Smooth muscle cell (in vitro differentiated cells): Measurements from ENCODE around the gene YPEL3. TPM values are rescaled to one million over a fixed set of nuclear protein-coding genes. Genes with fewer than 3 reads are reported as not detected.
A peak's percentile ranks its signal among the peaks of the same experiment; 100 is the strongest.

Experiments used
- DNase-seq: peaks from one replicate; lab custom pipeline; 2025; ENCODE audit not compliant: unreplicated experiment; lab: John Stamatoyannopoulos, UW
- H2AFZ ChIP-seq: fragments of 200-600 bp; sonication (generic); 2 replicates; pipeline ENCODE4 v1.6.0; 2016; ENCODE audit warnings: antibody characterized with exemption, low read depth, mild to moderate bottlenecking
- H3F3A ChIP-seq: fragments of 200-600 bp; sonication (generic); 2 replicates; pipeline ENCODE4 v1.6.0; 2017; ENCODE audit warnings: antibody characterized with exemption, low read depth
- H3K27ac ChIP-seq: fragments of 200-600 bp; sonication (generic); 2 replicates; pipeline ENCODE4 v1.5.1; 2016; ENCODE audit warnings: low read depth, mild to moderate bottlenecking
- H3K27me3 ChIP-seq: fragments of 200-600 bp; sonication (generic); 2 replicates; pipeline ENCODE4 v1.6.1; 2016; ENCODE audit warnings: low read depth, mild to moderate bottlenecking
- H3K36me3 ChIP-seq: fragments of 200-600 bp; sonication (generic); 2 replicates; pipeline ENCODE4 v1.5.1; 2016; ENCODE audit warnings: low read depth
- H3K4me1 ChIP-seq: fragments of 200-600 bp; sonication (generic); 2 replicates; pipeline ENCODE4 v1.5.1; 2016; ENCODE audit warnings: low read depth
- H3K4me2 ChIP-seq: fragments of 200-600 bp; sonication (generic); 2 replicates; pipeline ENCODE4 v1.6.0; 2016; ENCODE audit warnings: mild to moderate bottlenecking
- H3K4me3 ChIP-seq: fragments of 200-600 bp; sonication (generic); 2 replicates; pipeline ENCODE4 v1.5.1; 2016; ENCODE audit warnings: mild to moderate bottlenecking
- H3K79me2 ChIP-seq: fragments of 200-600 bp; sonication (generic); 2 replicates; pipeline ENCODE4 v1.6.0; 2016; ENCODE audit warnings: low read depth, mild to moderate bottlenecking
- H3K9ac ChIP-seq: fragments of 200-600 bp; sonication (generic); 2 replicates; pipeline ENCODE4 v1.6.0; 2016; ENCODE audit warnings: low read depth
- H3K9me3 ChIP-seq: fragments of 200-600 bp; sonication (generic); replicated peaks from 2 replicates; pipeline ENCODE4 v1.5.1; 2016; ENCODE audit warnings: low read depth
- H4K20me1 ChIP-seq: fragments of 200-600 bp; sonication (generic); 2 replicates; pipeline ENCODE4 v1.6.0; 2016; ENCODE audit warnings: low read depth
- WGBS: methylation state at CpG from one replicate; pipeline ENCODE4 v1.1.7; 2016; ENCODE audit warnings: low lambda C conversion rate; 5-methylcytosine and 5-hydroxymethylcytosine counted together
- polyA plus RNA-seq: library from polyadenylated mRNA; unstranded; fragments of >200 nt; fragmentation: Nextera tagmentation; extraction: Ambion mirVana; gene quantifications from 2 replicates; pipeline ENCODE4 v1.2.1, GENCODE V29; 2016
- total RNA-seq: library from RNA; depleted of rRNA; stranded (reverse); fragments of >200 nt; gene quantifications from 2 replicates; pipeline ENCODE4 v1.2.3, GENCODE V29; 2014
- TF ChIP-seq, protein P1 (sequence below): fragments of 200-600 bp; sonication (generic); IDR thresholded peaks from 2 replicates; pipeline ENCODE4 v1.5.1; 2017; ENCODE audit warnings: borderline replicate concordance, mild to moderate bottlenecking, antibody characterized with exemption; ENCODE audit not compliant: insufficient read depth, poor library complexity, severe bottlenecking

Gene YPEL3
- total and polyA plus RNA-seq, 2 experiments from 2014 or later, result 37.5 to 65.9 TPM

GRCh38 chr16:30088832-30089624 is 7.0 kb downstream of the YPEL3 start:
- Histone ChIP-seq H3K36me3 (no peaks in the 10 kb centered on the region), H4K20me1 (no peaks in the 10 kb centered on the region), H3K9me3 (no peaks in the 10 kb centered on the region), H2AFZ (no peak overlapping the region), H3K4me3 (no peak overlapping the region), H3K79me2 (no peaks in the 10 kb centered on the region), H3F3A (peaks cover 24% of the 10 kb centered on the region), H3K9ac (no peak overlapping the region), H3K27ac (peak overlapping the region; percentile 61), H3K27me3 (no peaks in the 10 kb centered on the region), H3K4me1 (peaks cover 12% of the 10 kb centered on the region), H3K4me2 (no peak overlapping the region)
- TF ChIP-seq, protein P1, sequence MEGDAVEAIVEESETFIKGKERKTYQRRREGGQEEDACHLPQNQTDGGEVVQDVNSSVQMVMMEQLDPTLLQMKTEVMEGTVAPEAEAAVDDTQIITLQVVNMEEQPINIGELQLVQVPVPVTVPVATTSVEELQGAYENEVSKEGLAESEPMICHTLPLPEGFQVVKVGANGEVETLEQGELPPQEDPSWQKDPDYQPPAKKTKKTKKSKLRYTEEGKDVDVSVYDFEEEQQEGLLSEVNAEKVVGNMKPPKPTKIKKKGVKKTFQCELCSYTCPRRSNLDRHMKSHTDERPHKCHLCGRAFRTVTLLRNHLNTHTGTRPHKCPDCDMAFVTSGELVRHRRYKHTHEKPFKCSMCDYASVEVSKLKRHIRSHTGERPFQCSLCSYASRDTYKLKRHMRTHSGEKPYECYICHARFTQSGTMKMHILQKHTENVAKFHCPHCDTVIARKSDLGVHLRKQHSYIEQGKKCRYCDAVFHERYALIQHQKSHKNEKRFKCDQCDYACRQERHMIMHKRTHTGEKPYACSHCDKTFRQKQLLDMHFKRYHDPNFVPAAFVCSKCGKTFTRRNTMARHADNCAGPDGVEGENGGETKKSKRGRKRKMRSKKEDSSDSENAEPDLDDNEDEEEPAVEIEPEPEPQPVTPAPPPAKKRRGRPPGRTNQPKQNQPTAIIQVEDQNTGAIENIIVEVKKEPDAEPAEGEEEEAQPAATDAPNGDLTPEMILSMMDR, result no peak
- WGBS, result 90% methylated on average over 22 of the region's 22 CpGs
- no peak for DNase-seq

DNA sequence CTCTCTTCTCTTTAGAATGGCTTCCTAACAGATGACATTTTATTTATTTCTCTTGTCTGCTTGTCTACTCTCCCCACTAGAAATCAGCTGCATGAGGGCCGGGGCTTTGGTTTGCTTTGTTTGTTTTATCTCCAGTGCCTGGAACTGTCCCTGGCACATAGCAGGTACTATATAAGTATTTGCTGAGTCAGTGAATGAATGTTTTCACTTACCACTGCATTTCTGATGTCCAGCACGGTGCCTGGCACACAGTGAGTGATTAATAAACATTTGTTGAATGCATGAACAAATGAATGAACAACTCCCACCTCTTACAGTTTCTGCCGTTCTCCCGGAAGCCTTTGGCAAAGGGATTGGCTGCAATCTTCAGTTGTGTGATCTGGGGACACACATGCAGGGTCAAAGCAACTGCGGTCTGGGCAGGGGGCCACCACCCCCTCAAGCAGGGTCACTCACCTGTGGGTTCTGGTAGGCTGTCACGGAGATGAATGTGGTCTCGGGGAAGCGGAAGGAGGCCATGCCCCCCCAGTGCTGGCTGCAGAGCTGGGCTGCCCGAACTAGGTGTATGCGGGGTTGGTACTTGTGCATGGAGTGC is 7.7 kb downstream of the YPEL3 start:
- WGBS, result 87% methylated on average over 10 of the region's 10 CpGs
- no peaks in the 10 kb centered on the region for H3K27me3 ChIP-seq
- DNase-seq, result no peak
- no peak overlapping the region for H3K4me2 ChIP-seq
- H2AFZ ChIP-seq, result no peak overlapping the region
- H3F3A ChIP-seq, result peaks cover 24% of the 10 kb centered on the region
- H3K9ac ChIP-seq, result no peak overlapping the region
- TF ChIP-seq, protein P1, result no peak
- H3K9me3 ChIP-seq, result no peaks in the 10 kb centered on the region
- H3K4me3 ChIP-seq, result no peak overlapping the region
- H3K79me2 ChIP-seq, result no peaks in the 10 kb centered on the region
- H3K27ac ChIP-seq, result no peak overlapping the region
- peaks cover 12% of the 10 kb centered on the region for H3K4me1 ChIP-seq
- H3K36me3 ChIP-seq, result no peaks in the 10 kb centered on the region
- no peaks in the 10 kb centered on the region for H4K20me1 ChIP-seq

DNA sequence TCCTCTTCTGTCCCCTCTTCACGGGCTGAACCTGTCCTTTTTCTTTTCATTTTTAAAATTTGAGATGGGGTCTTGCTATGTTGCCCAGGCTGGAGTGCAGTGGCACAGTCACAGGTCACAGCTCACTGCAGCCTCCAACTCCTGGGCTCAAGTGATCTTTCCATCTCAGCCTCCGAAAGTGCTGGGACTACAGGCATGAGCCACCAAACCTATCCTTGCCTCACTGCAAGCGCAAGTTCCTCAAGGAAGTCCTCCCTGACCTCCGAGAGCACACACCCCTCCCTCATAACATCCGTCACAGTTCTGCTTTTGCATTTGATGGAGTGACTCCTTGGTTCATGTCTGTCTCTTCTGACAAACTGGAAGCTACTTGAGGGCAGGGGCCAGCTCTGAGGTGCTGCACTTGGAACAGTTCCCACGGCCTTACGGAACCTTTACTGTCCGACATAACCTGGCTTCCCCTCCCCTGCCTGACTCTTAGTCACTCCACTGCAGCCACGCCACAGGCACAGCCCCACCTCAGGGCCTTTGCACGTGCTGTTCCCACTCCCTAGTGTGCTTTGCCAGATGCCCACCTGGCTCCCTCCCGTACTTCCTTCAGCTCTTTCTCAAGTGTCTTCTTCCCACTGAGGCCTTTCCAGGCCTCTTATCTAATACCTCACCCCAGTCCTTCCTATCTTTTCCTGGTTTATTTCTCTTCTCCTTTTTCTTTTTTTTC is 8.7 kb downstream of the YPEL3 start:
- 95% methylated on average over 11 of the region's 11 CpGs for WGBS
- H3K9ac ChIP-seq, result no peak overlapping the region
- H4K20me1 ChIP-seq, result peaks cover 4% of the 10 kb centered on the region
- no peaks in the 10 kb centered on the region for H3K79me2 ChIP-seq
- DNase-seq, result no peak
- H3K4me2 ChIP-seq, result no peak overlapping the region
- no peak overlapping the region for H2AFZ ChIP-seq
- TF ChIP-seq, protein P1, result no peak
- no peaks in the 10 kb centered on the region for H3K27me3 ChIP-seq
- H3K4me1 ChIP-seq, result peaks cover 8% of the 10 kb centered on the region
- H3K9me3 ChIP-seq, result no peaks in the 10 kb centered on the region
- H3F3A ChIP-seq, result peaks cover 17% of the 10 kb centered on the region
- no peak overlapping the region for H3K4me3 ChIP-seq
- no peak overlapping the region for H3K27ac ChIP-seq
- no peaks in the 10 kb centered on the region for H3K36me3 ChIP-seq
